Measurements from ENCODE around the gene PVRIG. TPM values are rescaled to one million over a fixed set of nuclear protein-coding genes. Genes with fewer than 3 reads are reported as not detected.
"Not testable (repeated sequence)": the region's sequence is repeated elsewhere in the genome, so short reads cannot be mapped to it uniquely, and the experiment has no call there.

PVRIG gene
- total RNA-seq (2021) = 0.95 and 1.1 TPM in 2 replicates
- not detected for Bru-seq, nascent RNA
- BruChase-seq, experiment 1, labeled RNA remaining after a 2-hour chase = not detected
- BruChase-seq, experiment 2, labeled RNA remaining after a 6-hour chase = not detected
- long read RNA-seq = 0 reads

- POLR2A ChIA-PET (ENCODE audit: unreplicated experiment); H3K9me2 ChIP-seq (ENCODE audit: insufficient read depth); BruUV-seq (replicated peaks); H3K27me3 ChIP-seq (ENCODE audit: insufficient read depth, low read depth); H2AFZ ChIP-seq; DNase-seq; H3K27ac ChIP-seq; H3F3A ChIP-seq (ENCODE audit: insufficient read depth, low read depth); H3K4me3 ChIP-seq; intact Hi-C loops (cut with micrococcal nuclease; ENCODE audit: unreplicated experiment); H3K79me2 ChIP-seq (ENCODE audit: low read depth); H4K20me1 ChIP-seq (ENCODE audit: insufficient read depth); H3K4me2 ChIP-seq; H3K4me1 ChIP-seq (replicated peaks; ENCODE audit: insufficient read depth); H3K9me3 ChIP-seq (ENCODE audit: insufficient read depth, low read depth); H3K36me3 ChIP-seq (ENCODE audit: low read depth): not testable (repeated sequence)
- CTCF ChIA-PET = interaction anchor here (0.6 kb wide), 1 partner anchor 73 kb away, joined by 4 read pairs; no protein-coding TSS in a partner anchor
Observed at GRCh38 chr7:100219801-100220585, at the start of gene PVRIG. TSS of gene PVRIG (plus strand) at chr7:100219949. CDS start at chr7:100219971, 22 bp downstream.

GRCh38 chr7:100170101-100170897 lies 49.5 kb upstream of the PVRIG start:
- intact Hi-C loops (cut with micrococcal nuclease; ENCODE audit: unreplicated experiment) = no loop called here
- Histone ChIP-seq H3K27me3 (ENCODE audit: insufficient read depth, low read depth) (peaks cover 47% of the 10 kb centered on the region), H3K79me2 (ENCODE audit: low read depth) (no peaks in the 10 kb centered on the region), H3K4me1 (replicated peaks; ENCODE audit: insufficient read depth) (no peaks in the 10 kb centered on the region), H3F3A (ENCODE audit: insufficient read depth, low read depth) (no peaks in the 10 kb centered on the region), H3K4me2 (peak overlapping the region; percentile 45; the same call in 1 of the 2 replicates), H3K9me2 (ENCODE audit: insufficient read depth) (no peaks in the 10 kb centered on the region), H4K20me1 (ENCODE audit: insufficient read depth) (no peaks in the 10 kb centered on the region), H3K27ac (no peak overlapping the region), H3K36me3 (ENCODE audit: low read depth) (no peaks in the 10 kb centered on the region), H2AFZ (no peak overlapping the region), H3K4me3 (no peak overlapping the region), H3K9me3 (ENCODE audit: insufficient read depth, low read depth) (no peaks in the 10 kb centered on the region)
- DNase-seq = no peak
- BruUV-seq (replicated peaks) = no TSS peak
- no peak for TF ChIP-seq CTCF (conservative IDR thresholded peaks at IDR 0.05)
- TF ChIP-seq EZH2 (IDR thresholded peaks at IDR 0.05; ENCODE audit: low read depth) = no peak
- POLR2A ChIA-PET (ENCODE audit: unreplicated experiment) = no interaction called here
- CTCF ChIA-PET = no interaction called here

GRCh38 chr7:100171087-100171681 lies 48.6 kb upstream of the PVRIG start:
- TF ChIP-seq CTCF (conservative IDR thresholded peaks at IDR 0.05) (no peak), EZH2 (IDR thresholded peaks at IDR 0.05; ENCODE audit: low read depth) (no peak)
- Histone ChIP-seq H3K79me2 (ENCODE audit: low read depth) (no peaks in the 10 kb centered on the region), H3K9me2 (ENCODE audit: insufficient read depth) (no peaks in the 10 kb centered on the region), H3F3A (ENCODE audit: insufficient read depth, low read depth) (no peaks in the 10 kb centered on the region; the same call in 1 of the 2 replicates), H4K20me1 (ENCODE audit: insufficient read depth) (no peaks in the 10 kb centered on the region), H3K36me3 (ENCODE audit: low read depth) (no peaks in the 10 kb centered on the region), H3K4me1 (replicated peaks; ENCODE audit: insufficient read depth) (no peaks in the 10 kb centered on the region), H3K4me3 (no peak overlapping the region; the same call in 1 of the 2 replicates), H3K27me3 (ENCODE audit: insufficient read depth, low read depth) (peaks cover 47% of the 10 kb centered on the region), H3K4me2 (peak overlapping the region; percentile 45; the same call in 1 of the 2 replicates), H2AFZ (no peak overlapping the region), H3K27ac (no peak overlapping the region), H3K9me3 (ENCODE audit: insufficient read depth, low read depth) (no peaks in the 10 kb centered on the region)
- DNase-seq = no peak
- CTCF ChIA-PET = no interaction called here
- POLR2A ChIA-PET (ENCODE audit: unreplicated experiment) = no interaction called here
- intact Hi-C loops (cut with micrococcal nuclease; ENCODE audit: unreplicated experiment) = no loop called here
- no TSS peak for BruUV-seq (replicated peaks)

All from PC-9 (cell line).